ENCODE data around the gene CD207.

The CD207 gene

DNA sequence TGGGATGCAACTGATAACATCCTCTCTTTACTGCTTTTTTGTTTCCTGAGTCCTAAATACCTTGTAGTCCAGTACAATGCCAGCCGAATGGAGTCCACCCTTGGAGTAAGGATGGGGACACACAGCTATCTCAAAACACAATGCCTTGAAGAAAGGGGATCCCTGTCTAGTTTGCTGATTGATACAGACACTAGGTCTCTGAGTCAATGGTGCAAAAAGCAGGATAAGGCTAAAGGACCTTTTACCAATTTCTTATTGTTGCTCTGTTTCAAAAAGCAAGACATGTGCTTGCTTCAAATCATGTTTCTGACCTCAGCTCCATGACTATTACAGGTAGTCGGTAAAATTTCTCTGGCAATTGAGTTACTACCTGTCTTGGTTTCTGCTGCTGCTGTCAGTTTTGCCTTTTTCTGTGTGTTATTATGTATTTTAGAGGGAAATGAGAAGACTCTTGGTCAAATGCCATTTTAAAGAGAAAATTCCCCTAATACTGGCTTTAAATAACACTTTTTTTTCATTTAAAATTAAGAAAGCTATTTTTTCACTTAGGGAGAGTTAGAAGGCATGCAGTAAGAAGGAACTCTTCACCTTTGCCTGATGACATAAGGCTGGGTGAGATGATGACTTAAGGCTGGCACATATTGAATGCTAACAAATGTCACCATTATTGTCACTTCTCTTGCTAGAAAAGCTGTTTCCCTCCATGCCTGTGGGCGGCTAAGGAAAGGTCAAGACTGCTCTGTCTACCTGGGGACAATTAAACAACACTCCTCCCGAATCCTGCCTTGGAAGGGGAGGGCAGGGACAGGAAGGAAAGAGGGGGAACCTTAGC lies 40.2 kb downstream of the CD207 start:
- no peak for DNase-seq (ENCODE audit: insufficient read length, low spot score)
- FAIRE-seq, result no peak
- no peak for TF ChIP-seq POLR2A (IDR thresholded peaks at IDR 0.05; ENCODE audit: low read depth, low read length)

DNA sequence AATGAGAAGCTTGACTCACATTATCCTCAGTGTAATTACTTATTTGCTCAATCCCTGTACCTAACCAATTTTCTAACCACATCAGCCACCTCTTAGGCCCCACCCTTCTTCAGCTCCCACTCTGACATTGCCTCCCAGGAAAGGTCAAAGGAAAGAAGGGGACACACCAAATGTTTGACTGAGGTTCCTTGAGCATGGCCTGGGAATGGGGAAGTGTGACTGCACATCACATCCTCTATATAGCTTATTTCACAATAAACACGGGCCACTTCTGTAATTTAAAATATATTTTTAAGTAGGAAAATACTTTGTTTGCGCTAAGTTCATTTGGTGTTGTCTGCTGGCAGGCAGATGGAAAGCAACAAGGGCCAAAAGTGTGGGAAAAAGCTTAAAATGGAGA lies 42.2 kb downstream of the CD207 start:
- no peak for TF ChIP-seq POLR2A (IDR thresholded peaks at IDR 0.05; ENCODE audit: low read depth, low read length)
- FAIRE-seq, result no peak
- DNase-seq (ENCODE audit: insufficient read length, low spot score), result no peak

DNA sequence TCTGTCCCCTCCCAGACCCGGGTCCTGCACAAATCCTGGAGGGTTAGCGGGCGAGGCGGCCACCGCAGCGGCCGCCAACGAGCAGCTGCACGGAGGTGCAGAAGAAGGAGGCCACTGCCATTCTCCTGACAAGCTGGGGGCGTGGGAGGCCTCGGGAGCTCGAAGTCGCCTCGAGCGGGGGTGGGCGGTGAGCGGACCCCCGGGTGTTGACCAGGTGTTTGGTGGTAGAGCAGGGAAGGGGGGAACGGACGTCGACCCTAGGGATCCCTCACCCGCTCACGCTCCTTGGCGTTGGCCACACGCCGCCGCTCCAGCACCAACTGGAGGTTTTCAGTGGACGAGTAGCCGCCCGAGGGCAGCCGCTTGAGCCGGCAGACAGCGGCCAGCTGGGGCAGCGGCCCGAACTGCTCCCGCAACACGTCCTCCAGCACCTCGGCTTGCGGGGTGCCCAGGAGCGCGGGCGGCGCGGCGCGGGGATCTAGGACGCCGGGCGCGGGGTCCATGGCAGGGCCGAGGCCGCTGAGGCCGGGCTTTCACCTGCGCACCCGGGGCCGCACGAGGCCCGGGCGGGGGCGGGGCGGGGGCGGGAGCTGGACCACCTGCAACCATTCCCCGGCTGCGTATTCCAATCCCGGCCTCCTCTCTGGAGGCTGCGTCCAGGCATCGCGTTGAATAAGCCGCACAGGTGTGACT lies 45.3 kb downstream of the CD207 start, which contains the start of gene FIGLA:
TSS of gene FIGLA (minus strand) at position 508 of the 693 bp plus-strand sequence. CDS start at position 503, 5 bp downstream.
- no peak for TF ChIP-seq POLR2A (IDR thresholded peaks at IDR 0.05; ENCODE audit: low read depth, low read length)
- DNase-seq (ENCODE audit: insufficient read length, low spot score) (no peak), FAIRE-seq (no peak)

DNA sequence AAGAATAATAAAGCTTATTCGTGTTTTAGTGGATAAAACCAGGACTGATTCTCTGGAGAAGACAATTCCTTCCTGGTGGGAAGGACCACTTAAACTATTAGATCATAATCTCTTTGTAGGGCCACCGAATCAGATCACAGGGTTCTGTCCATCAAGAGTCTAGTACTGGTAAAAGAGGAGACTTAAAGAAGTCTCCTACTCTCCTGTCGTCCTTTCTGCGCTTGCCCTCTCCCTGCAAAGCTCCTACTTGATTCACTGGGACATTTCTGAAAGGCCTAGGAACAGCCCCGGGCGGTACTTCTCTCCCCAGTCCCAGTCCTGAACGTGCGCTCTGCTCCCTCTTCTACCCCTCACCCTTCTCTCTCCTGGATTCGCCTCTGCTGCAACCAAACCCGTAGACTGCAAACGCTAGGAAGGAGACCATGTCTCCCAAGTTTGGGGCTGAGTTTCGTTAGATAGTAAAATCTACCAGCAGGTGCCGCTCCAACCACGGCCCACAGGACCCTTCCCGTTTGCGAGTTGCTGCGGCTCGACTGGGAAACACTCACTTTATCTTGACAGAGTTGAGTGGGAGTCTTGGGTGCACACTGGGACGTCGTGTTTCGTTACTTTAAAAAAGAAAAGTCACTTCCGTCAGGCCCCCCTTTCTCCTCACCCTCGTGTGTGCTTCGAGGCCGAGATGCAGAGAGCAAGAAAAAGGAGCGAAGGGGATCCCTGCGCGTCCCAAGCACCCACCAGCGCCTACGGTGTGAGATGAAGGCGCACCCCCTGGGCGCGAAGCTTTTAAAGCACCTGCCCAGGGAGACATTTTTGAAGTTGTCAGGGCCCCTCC lies 46.1 kb downstream of the CD207 start:
- FAIRE-seq (peak; percentile 77), DNase-seq (ENCODE audit: insufficient read length, low spot score) (no peak)
- TF ChIP-seq POLR2A (IDR thresholded peaks at IDR 0.05; ENCODE audit: low read depth, low read length), result no peak

DNA sequence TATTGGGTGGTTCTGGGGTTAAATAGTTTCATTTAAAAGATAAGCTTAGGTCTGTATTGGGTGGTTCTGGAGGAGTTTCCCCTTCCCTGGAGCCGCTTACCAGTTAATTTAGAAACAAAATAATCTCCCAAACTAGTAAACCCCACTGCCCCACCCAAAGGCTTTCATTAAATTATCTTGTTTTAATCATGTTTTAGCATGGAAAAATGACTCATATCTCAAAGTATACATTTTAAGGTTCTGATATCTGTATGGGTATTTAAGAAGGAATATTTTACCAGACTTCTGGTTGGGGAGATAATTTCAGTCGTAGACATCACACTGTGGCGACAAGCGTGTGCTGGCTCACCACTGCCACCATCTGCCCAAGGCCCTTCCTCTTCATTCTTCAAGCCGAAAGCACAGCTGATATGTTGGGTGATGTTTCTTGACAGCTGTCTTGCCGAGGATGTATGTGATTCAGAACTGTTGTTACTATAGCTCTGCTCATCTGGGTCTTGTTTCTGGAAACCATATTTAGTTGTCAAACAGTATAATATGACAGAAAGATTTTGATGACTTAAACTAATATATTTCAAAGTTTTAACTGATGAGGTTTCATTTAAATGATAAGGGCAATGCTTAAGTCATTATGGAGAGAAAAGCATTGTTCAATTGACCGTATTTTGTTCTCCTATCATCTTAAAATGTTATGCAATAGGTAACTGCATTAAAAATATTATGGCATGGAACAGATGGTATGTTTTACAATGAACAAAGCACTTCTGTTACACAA lies 50.3 kb downstream of the CD207 start:
- no peak for DNase-seq (ENCODE audit: insufficient read length, low spot score)
- no peak for TF ChIP-seq POLR2A (IDR thresholded peaks at IDR 0.05; ENCODE audit: low read depth, low read length)
- peak; percentile 75 for FAIRE-seq

DNA sequence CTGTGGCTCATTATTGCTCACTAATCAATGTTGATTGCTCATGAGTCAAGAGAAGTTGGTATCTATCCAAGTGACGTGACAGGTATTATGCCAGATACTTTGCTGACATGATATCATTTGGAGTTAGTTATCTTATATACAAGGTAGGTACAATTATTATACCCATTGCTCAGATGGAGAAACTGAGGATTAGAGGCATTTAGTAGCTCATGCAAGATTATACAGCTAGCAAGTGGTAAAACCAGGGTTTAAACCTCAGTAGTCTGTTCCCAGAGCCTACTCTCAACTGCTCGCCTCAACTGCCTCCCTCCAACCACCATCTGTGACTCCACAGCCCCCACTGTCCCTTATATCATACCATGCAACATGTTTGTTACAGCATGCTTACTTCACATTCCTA lies 51.3 kb downstream of the CD207 start:
- no peak for TF ChIP-seq POLR2A (IDR thresholded peaks at IDR 0.05; ENCODE audit: low read depth, low read length)
- no peak for FAIRE-seq
- DNase-seq (ENCODE audit: insufficient read length, low spot score), result no peak
